Activated CD8-positive, alpha-beta T cell treated with anti-CD3 and anti-CD28 coated beads for 36 hours (primary cell): ENCODE measurements around the gene ADAMTS17. TPM values are rescaled to one million over a fixed set of nuclear protein-coding genes. Genes with fewer than 3 reads are reported as not detected.

ENCODE experiments used
- ATAC-seq: fragments of 200-7000 bp; cut with Tn5 transposase; one replicate; pipeline ENCODE4 v1.10.0; 2021; ENCODE audit warnings: mild to moderate bottlenecking, moderate library complexity
- CTCF ChIA-PET: fragments of 350-600 bp; sonication (Branson Sonifier 250); formaldehyde crosslinking; loops from one replicate; lab custom pipeline; 2021; ENCODE audit warnings: antibody characterized with exemption; lab: Charles Lee
- POLR2A ChIA-PET: fragments of 350-600 bp; sonication (Branson Sonifier 250); formaldehyde crosslinking; loops from one replicate; lab custom pipeline; 2021; ENCODE audit warnings: antibody characterized with exemption; lab: Charles Lee
- DNase-seq: peaks from one replicate; pipeline ENCODE4 v3.0.0-alpha.2; 2020
- H3K27ac Mint-ChIP-seq: one replicate; pipeline ENCODE4 v1.8.0; 2021; ENCODE audit warnings: mild to moderate bottlenecking, mixed read lengths
- H3K27me3 Mint-ChIP-seq: one replicate; pipeline ENCODE4 v1.8.0; 2021; ENCODE audit warnings: mixed read lengths
- H3K36me3 Mint-ChIP-seq: one replicate; pipeline ENCODE4 v1.8.0; 2021; ENCODE audit warnings: low read depth, mixed read lengths
- H3K4me1 Mint-ChIP-seq: one replicate; pipeline ENCODE4 v1.8.0; 2021; ENCODE audit warnings: low read depth, mixed read lengths
- H3K4me3 Mint-ChIP-seq: one replicate; pipeline ENCODE4 v1.8.0; 2021; ENCODE audit warnings: mild to moderate bottlenecking, moderate library complexity, mixed read lengths
- H3K9me3 Mint-ChIP-seq: one replicate; pipeline ENCODE4 v1.8.0; 2021; ENCODE audit warnings: mixed read lengths
- CTCF ChIP-seq: fragments of 200-600 bp; IDR thresholded peaks from one replicate; pipeline ENCODE4 v1.8.0; 2022; ENCODE audit warnings: antibody characterized with exemption, mild to moderate bottlenecking
- intact Hi-C: fragments of 100-400 bp; cut with micrococcal nuclease; formaldehyde crosslinking; loops from one replicate; pipeline ENCODE4 v1.10.0; 2022
- total RNA-seq, 2 experiments: library from RNA; stranded (reverse); gene quantifications; one replicate each; pipeline ENCODE4 v1.2.3, GENCODE V29; 2021

Gene ADAMTS17
- total RNA-seq, 2 experiments from 2014 or later, result 0.60 to 1.5 TPM

- ChIA-PET POLR2A (no interaction called here), CTCF (no interaction called here)
- Mint-ChIP-seq H3K9me3 (peaks cover 18% of the 10 kb centered on the region), H3K27ac (no peak overlapping the region), H3K36me3 (peaks cover 4% of the 10 kb centered on the region), H3K4me1 (no peaks in the 10 kb centered on the region), H3K4me3 (no peak overlapping the region), H3K27me3 (no peaks in the 10 kb centered on the region)
- DNase-seq (no peak), ATAC-seq (no peak)
- no peak for TF ChIP-seq CTCF
- intact Hi-C loops, result no loop called here
Measured at GRCh38 chr15:100277087-100277855, 64.5 kb downstream of the ADAMTS17 start.

GRCh38 chr15:100276506-100276905 lies 65.3 kb downstream of the ADAMTS17 start:
- Mint-ChIP-seq H3K27ac (no peak overlapping the region), H3K4me1 (no peaks in the 10 kb centered on the region), H3K27me3 (no peaks in the 10 kb centered on the region), H3K9me3 (peaks cover 25% of the 10 kb centered on the region), H3K36me3 (peaks cover 4% of the 10 kb centered on the region), H3K4me3 (no peak overlapping the region)
- POLR2A ChIA-PET, result no interaction called here
- ATAC-seq (no peak), DNase-seq (no peak)
- no peak for TF ChIP-seq CTCF
- CTCF ChIA-PET, result no interaction called here
- intact Hi-C loops, result no loop called here

GRCh38 chr15:100275641-100276040 lies 66.1 kb downstream of the ADAMTS17 start:
- no peak for DNase-seq
- ATAC-seq, result no peak
- POLR2A ChIA-PET, result no interaction called here
- Mint-ChIP-seq H3K27ac (no peak overlapping the region), H3K27me3 (no peaks in the 10 kb centered on the region), H3K4me1 (no peaks in the 10 kb centered on the region), H3K9me3 (peaks cover 28% of the 10 kb centered on the region), H3K36me3 (peaks cover 4% of the 10 kb centered on the region), H3K4me3 (no peak overlapping the region)
- TF ChIP-seq CTCF, result no peak
- intact Hi-C loops, result no loop called here
- CTCF ChIA-PET, result no interaction called here

- intact Hi-C loops, result no loop called here
- H3K27me3 Mint-ChIP-seq, result no peaks in the 10 kb centered on the region
- H3K27ac Mint-ChIP-seq, result no peak overlapping the region
- ChIA-PET CTCF (interaction anchor here (0.8 kb wide), 1 partner anchor 68 kb away, joined by 3 read pairs; no protein-coding TSS in a partner anchor), POLR2A (no interaction called here)
- no peak for TF ChIP-seq CTCF
- no peak overlapping the region for H3K4me3 Mint-ChIP-seq
- ATAC-seq (no peak), DNase-seq (no peak)
- peaks cover 28% of the 10 kb centered on the region for H3K9me3 Mint-ChIP-seq
- peaks cover 4% of the 10 kb centered on the region for H3K36me3 Mint-ChIP-seq
- no peaks in the 10 kb centered on the region for H3K4me1 Mint-ChIP-seq
Measured at GRCh38 chr15:100269831-100270230, 71.9 kb downstream of the ADAMTS17 start.

GRCh38 chr15:100266166-100266565 lies 75.6 kb downstream of the ADAMTS17 start:
- ChIA-PET CTCF (no interaction called here), POLR2A (no interaction called here)
- Mint-ChIP-seq H3K27me3 (no peaks in the 10 kb centered on the region), H3K4me3 (no peak overlapping the region), H3K9me3 (peaks cover 3% of the 10 kb centered on the region), H3K27ac (no peak overlapping the region), H3K4me1 (no peaks in the 10 kb centered on the region), H3K36me3 (no peaks in the 10 kb centered on the region)
- no peak for TF ChIP-seq CTCF
- no peak for ATAC-seq
- intact Hi-C loops, result no loop called here
- no peak for DNase-seq
